Stimulated activated CD4-positive, alpha-beta T cell treated with anti-CD3 and anti-CD28 coated beads, Interleukin-2, amount 100 ng/mL, for 4 hours (primary cell): ENCODE data around the gene PLTP.
"Not testable (repeated sequence)": the region's sequence is repeated elsewhere in the genome, so short reads cannot be mapped to it uniquely, and the experiment has no call there.

ENCODE experiments used
- DNase-seq: peaks from one replicate; pipeline ENCODE4 v3.0.0-alpha.2; 2020; ENCODE audit warnings: low read depth

The PLTP gene

DNA sequence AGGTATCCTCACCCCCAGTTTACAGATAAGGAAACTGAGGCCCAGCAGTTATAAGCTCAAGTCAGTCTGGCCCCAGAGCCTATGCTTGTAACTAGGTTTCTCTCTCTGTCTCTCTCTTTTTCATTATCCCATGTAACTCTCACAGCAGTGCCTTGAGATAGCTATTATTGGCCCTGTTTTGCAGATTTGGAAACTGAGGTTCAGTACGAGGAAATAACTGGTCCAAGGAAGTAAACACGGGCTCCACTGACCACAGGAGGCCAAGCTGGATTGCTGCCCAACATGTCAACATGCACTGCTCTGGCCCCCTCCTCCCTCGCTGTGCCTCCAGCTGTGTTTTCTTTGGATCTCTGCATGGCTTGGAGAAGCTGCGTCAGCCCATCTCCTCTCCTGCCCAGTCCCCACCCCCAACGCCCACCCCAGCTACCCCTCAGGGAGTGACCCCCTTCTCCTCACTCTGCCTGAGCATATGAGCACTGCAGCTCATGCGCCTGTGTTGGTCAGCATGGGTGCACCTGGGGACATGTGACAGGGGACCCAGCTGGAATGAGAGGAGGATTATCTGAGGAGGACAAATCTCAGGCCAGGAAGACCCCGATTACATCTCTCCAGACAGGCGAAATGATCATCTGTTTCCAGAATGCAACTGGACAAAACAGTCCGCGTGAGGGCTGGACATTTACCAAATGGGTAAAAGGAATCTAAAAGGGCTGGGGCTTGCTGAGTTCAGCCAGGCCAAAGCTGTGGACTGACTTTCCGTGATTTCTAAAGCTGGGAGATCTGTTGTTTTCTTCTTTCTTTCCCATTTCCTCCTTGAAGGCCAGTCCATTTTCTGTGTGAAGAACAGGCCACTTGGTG, 7.8 kb upstream of the PLTP start:
- DNase-seq = no peak

DNA sequence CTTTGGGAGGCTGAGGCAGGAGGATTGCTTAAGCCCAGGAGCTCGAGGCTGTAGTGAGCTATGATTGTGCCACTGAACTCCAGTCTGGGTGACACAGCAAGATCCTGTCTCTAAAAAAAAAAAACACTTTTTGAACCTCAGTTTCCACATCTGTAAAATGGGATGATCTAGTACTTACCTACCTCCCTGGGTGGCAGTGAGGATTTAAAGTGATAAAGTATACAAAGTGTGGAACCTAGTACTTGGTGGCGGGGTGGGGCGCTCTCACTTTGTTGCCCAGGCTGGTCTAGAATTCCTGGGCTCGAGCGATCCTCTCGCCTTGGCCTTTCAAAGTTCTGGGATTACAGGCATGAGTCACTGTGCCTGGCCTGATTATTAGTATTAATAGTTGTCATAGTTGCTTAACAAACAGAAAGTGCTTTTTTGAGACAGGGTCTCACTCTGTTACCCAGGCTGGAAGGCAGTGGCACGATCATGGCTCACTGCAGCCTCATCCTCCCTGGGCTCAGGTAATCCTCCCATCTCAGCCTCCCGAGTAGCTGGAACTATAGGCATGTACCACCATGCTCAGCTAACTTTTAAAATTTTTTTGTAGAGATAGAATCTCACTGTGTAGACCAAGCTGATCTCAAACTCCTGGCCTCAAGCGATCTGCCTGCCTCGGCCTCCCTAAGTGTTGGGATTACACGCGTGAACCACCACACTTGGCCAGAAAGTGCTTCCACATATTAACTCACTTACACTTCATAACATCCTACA, 7.0 kb upstream of the PLTP start:
- no peak for DNase-seq

- no peak for DNase-seq
Observed at GRCh38 chr20:45918182-45918737, 6.3 kb upstream of the PLTP start.

GRCh38 chr20:45917790-45918141, 5.8 kb upstream of the PLTP start:
- DNase-seq = no peak

DNA sequence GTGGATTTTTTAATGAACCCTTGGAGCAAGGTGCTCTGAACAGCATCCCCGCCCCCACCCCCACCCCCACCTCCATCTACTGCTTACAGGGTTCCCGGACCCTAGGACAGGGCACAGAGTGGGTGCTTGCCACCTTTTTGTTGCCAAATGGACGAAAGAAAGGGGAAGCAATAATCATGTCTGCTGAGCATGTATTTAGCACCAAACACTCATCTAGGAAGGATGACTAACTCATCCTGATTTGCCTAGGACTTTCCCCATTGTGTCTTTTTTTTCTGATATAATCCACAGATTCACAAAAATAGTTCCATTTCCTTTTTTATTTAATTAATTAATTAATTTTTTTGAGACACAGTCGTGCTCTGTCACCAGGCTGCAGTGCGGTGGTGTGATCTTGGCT, 1.2 kb upstream of the PLTP start:
- no peak for DNase-seq

DNA sequence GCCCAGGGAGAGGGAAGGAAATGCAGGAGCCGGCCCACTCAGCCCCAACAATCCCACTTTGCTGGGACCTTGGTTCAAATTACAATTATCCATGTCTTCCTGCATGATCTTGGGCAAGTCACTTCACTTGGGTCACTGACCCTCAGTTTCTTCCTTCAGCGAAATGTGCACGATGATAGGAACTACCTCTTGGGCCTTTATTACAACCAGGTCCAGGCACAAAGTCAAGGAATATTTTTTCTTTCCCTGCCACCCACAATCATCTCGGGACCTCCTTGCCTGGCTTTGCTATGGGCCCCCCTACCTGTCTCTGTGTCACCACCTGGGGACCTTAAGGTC, 358 bp upstream of the PLTP start:
- no peak for DNase-seq

GRCh38 chr20:45910670-45911485, 1.1 kb downstream of the PLTP start:
- peak; percentile 79 for DNase-seq

- no peak for DNase-seq
Observed at GRCh38 chr20:45909817-45910669, 1.9 kb downstream of the PLTP start.

GRCh38 chr20:45909336-45909808, 2.6 kb downstream of the PLTP start:
- no peak for DNase-seq

DNA sequence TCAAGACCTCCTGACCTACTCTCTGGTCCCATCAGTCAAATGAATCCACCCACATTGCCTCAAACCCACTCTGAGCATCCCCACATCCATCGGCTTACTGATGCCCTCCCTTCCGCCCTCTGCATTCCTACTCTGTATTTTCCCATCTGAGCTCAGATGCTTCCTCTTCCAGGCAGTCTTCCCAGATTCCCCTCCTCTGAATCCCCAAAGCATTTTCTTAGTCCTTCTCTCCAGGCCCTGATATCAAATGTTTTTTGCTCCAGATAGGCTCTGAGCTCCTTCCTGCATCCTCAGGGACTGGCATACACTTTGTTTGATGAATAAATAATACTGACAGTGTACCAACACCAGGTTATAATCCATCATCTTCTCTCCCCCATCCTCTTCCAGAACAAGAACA, 3.9 kb downstream of the PLTP start:
- DNase-seq = no peak

DNA sequence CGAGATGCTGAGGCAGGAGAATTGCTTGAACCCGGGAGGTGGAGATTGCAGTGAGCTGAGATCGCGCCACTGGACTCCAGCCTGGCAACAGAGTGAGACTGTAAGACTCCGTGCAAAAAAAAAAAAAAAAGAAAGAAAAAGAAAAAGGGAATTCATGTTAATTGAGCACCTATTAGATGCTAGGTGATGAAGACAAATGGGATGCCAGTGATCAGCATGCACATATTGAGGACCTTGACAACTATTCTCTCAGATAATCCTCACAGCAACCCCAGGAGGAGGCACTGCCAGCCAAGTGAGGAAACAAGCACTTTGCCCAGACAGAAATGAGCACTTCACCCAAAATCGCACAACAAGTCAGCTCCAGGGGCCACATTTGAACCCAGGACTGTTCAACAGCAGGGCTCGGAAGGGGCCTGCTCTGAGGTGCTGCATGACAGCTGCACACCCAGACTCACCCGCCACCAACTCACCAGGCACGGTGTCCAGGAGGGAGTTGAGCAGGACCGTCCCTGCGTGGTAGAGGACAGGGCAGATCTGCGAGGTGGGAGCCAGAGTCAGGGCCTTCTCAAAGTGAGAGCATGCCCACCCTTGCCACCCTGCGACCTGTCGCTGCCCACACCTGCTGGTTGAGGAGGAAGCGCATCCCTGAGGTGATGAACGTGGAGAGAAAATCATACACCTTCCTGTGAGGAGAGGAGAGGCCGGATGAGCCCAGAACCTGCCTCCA, 4.6 kb downstream of the PLTP start:
- DNase-seq = no peak

GRCh38 chr20:45905505-45906079, 6.4 kb downstream of the PLTP start:
- DNase-seq = no peak

GRCh38 chr20:45904583-45905504, 7.1 kb downstream of the PLTP start:
- DNase-seq = no peak

GRCh38 chr20:45902199-45902701, 9.7 kb downstream of the PLTP start:
- DNase-seq = no peak

DNA sequence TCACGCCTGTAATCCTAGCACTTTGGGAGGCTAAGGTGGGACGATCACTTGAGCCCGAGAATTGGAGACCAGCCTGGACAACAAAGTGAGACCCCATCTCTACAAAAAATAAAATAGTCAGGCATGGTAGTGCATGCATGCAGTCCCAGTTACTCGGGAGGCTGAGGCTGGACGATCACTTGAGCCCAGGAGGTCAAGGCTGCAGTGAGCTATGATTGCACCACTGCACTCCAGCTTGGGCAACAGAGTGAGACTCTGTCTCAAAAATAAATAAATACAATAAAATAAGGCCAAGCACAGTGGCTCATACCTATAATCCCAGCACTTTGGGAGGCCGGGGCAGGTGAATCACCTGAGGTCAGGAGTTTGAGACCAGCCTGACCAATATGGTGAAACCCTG, 10.6 kb downstream of the PLTP start:
- DNase-seq = not testable (repeated sequence)

- no peak for DNase-seq
Observed at GRCh38 chr20:45899046-45899835, 12.7 kb downstream of the PLTP start.

DNA sequence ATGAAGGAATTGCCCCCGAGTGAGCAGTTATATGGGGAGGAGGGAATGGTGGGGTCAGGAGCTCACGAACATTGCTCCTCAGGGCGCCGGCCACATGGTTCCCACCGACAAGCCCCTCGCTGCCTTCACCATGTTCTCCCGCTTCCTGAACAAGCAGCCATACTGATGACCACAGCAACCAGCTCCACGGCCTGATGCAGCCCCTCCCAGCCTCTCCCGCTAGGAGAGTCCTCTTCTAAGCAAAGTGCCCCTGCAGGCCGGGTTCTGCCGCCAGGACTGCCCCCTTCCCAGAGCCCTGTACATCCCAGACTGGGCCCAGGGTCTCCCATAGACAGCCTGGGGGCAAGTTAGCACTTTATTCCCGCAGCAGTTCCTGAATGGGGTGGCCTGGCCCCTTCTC, 13.7 kb downstream of the PLTP start:
- no peak for DNase-seq

GRCh38 chr20:45897692-45898091, 14.3 kb downstream of the PLTP start:
- DNase-seq = no peak
